Thymus (tissue), 11 donors: ENCODE measurements around the gene CRY2. TPM values are rescaled to one million over a fixed set of nuclear protein-coding genes. Genes with fewer than 3 reads are reported as not detected.
A peak's percentile ranks its signal among the peaks of the same experiment; 100 is the strongest.
"Not testable (repeated sequence)": the region's sequence is repeated elsewhere in the genome, so short reads cannot be mapped to it uniquely, and the experiment has no call there.

Experiments used
- DNase-seq, 9 donors: peaks; one replicate each; pipeline ENCODE4 v3.0.0-alpha.2; 2013; ENCODE audit warnings: low spot score in 9 of 9, low read depth in 6 of 9, missing footprints in 1 of 9
- H3K27ac ChIP-seq, 2 donors: one replicate each; pipeline ENCODE4 v1.5.1; 2013; ENCODE audit warnings: control low read depth in 1 of 2, low read depth in 1 of 2, low read length in 1 of 2, mild to moderate bottlenecking in 1 of 2, moderate library complexity in 1 of 2
- H3K27me3 ChIP-seq, 2 donors: one replicate each; pipeline ENCODE4 v1.5.1; 2013; ENCODE audit warnings: low read length in 1 of 2; ENCODE audit not compliant: control insufficient read depth in 2 of 2, insufficient read depth in 1 of 2
- H3K36me3 ChIP-seq, 2 donors: one replicate each; pipeline ENCODE4 v1.5.1; 2013; ENCODE audit warnings: low read length in 1 of 2, mild to moderate bottlenecking in 1 of 2, moderate library complexity in 1 of 2; ENCODE audit not compliant: control insufficient read depth in 2 of 2, insufficient read depth in 2 of 2
- H3K4me1 ChIP-seq, 2 donors: one replicate each; pipeline ENCODE4 v1.5.1; 2013; ENCODE audit warnings: low read length in 2 of 2; ENCODE audit not compliant: control insufficient read depth in 2 of 2, insufficient read depth in 2 of 2
- H3K4me3 ChIP-seq, 2 donors: one replicate each; pipeline ENCODE4 v1.5.1; 2013; ENCODE audit warnings: low read length in 2 of 2, control low read depth in 1 of 2, mild to moderate bottlenecking in 1 of 2
- H3K9me3 ChIP-seq, 2 donors: one replicate each; pipeline ENCODE4 v1.5.1; 2013; ENCODE audit warnings: low read length in 1 of 2, mild to moderate bottlenecking in 1 of 2; ENCODE audit not compliant: control insufficient read depth in 2 of 2, insufficient read depth in 1 of 2
- WGBS: extraction: QIAGEN DNeasy Blood & Tissue Kit; methylation state at CpG from one replicate; pipeline ENCODE4 v1.1.7; 2013; 5-methylcytosine and 5-hydroxymethylcytosine counted together
- polyA plus RNA-seq: library from polyadenylated mRNA; stranded (reverse); fragments of 200-250 nt; gene quantifications from one replicate; pipeline ENCODE4 v1.2.3, GENCODE V29; 2013
- total RNA-seq: library from RNA; stranded (reverse); fragments of 120-200 nt; gene quantifications from one replicate; pipeline ENCODE4 v1.2.4, GENCODE V29; 2013
- donor health status: healthy.

The CRY2 gene
- total and polyA plus RNA-seq, 2 donors = 9.9 to 12.3 TPM

- Histone ChIP-seq H3K27me3 (peaks cover 36 to 72% of the 10 kb centered on the region in 2 donors), H3K4me1 (peaks cover 9 to 11% of the 10 kb centered on the region in 2 donors), H3K27ac (no peak overlapping the region), H3K9me3 (no peaks in the 10 kb centered on the region), H3K4me3 (no peak overlapping the region), H3K36me3 (no peaks in the 10 kb centered on the region)
- DNase-seq = no peak
- WGBS = 22% methylated on average over 19 of the region's 19 CpGs
These were observed 49.2 kb downstream of the CRY2 start for GRCh38 chr11:45896422-45896984.

- no peak overlapping the region for H3K27ac ChIP-seq
- H3K4me3 ChIP-seq = no peak overlapping the region
- WGBS = 93% methylated on average over 6 of the region's 6 CpGs
- H3K9me3 ChIP-seq = no peaks in the 10 kb centered on the region
- H3K36me3 ChIP-seq = no peaks in the 10 kb centered on the region
- H3K27me3 ChIP-seq = peaks cover 40 to 83% of the 10 kb centered on the region in 2 donors
- peaks cover 9 to 11% of the 10 kb centered on the region in 2 donors for H3K4me1 ChIP-seq
- DNase-seq = no peak
These were observed 50.3 kb downstream of the CRY2 start for GRCh38 chr11:45897556-45897955.

GRCh38 chr11:45899086-45899447 lies 51.8 kb downstream of the CRY2 start:
- Histone ChIP-seq H3K4me1 (peaks cover 9 to 11% of the 10 kb centered on the region in 2 donors), H3K27ac (no peak overlapping the region), H3K4me3 (peak overlapping the region in 1 of 2 donors; percentile 56), H3K36me3 (no peaks in the 10 kb centered on the region), H3K9me3 (no peaks in the 10 kb centered on the region), H3K27me3 (peaks cover 42 to 83% of the 10 kb centered on the region in 2 donors)
- WGBS = 16% methylated on average over 3 of the region's 3 CpGs
- DNase-seq = no peak

GRCh38 chr11:45899448-45900174 lies 52.3 kb downstream of the CRY2 start:
- peaks cover 42 to 81% of the 10 kb centered on the region in 2 donors for H3K27me3 ChIP-seq
- peak overlapping the region in 1 of 2 donors; percentile 56 for H3K4me3 ChIP-seq
- DNase-seq = peak in 2 of 9 donors; percentile 28 to 54
- H3K36me3 ChIP-seq = no peaks in the 10 kb centered on the region
- no peak overlapping the region for H3K27ac ChIP-seq
- no peaks in the 10 kb centered on the region for H3K9me3 ChIP-seq
- WGBS = 2% methylated on average over 62 of the region's 62 CpGs
- H3K4me1 ChIP-seq = peaks cover 9 to 11% of the 10 kb centered on the region in 2 donors

GRCh38 chr11:45900175-45900800 lies 53.0 kb downstream of the CRY2 start:
- H3K27me3 ChIP-seq = peaks cover 42 to 75% of the 10 kb centered on the region in 2 donors
- not testable (repeated sequence) for H3K36me3 ChIP-seq, H3K27ac ChIP-seq, H3K9me3 ChIP-seq, DNase-seq
- WGBS = 9% methylated on average over 38 of the region's 59 CpGs
- peaks cover 9 to 11% of the 10 kb centered on the region in 2 donors for H3K4me1 ChIP-seq
- peak overlapping the region in 1 of 2 donors; percentile 56 for H3K4me3 ChIP-seq

GRCh38 chr11:45900916-45901617 lies 53.8 kb downstream of the CRY2 start:
- no peak overlapping the region for H3K4me3 ChIP-seq
- no peaks in the 10 kb centered on the region for H3K36me3 ChIP-seq
- no peak for DNase-seq
- peaks cover 9 to 11% of the 10 kb centered on the region in 2 donors for H3K4me1 ChIP-seq
- WGBS = 56% methylated on average over 8 of the region's 8 CpGs
- no peak overlapping the region for H3K27ac ChIP-seq
- peaks cover 41 to 69% of the 10 kb centered on the region in 2 donors for H3K27me3 ChIP-seq
- no peaks in the 10 kb centered on the region for H3K9me3 ChIP-seq

- H3K27ac ChIP-seq = no peak overlapping the region
These were observed 54.4 kb downstream of the CRY2 start for GRCh38 chr11:45901626-45902025.

GRCh38 chr11:45902452-45903380 lies 55.4 kb downstream of the CRY2 start:
- H3K4me3 ChIP-seq = no peak overlapping the region
- 94% methylated on average over 56 of the region's 56 CpGs for WGBS
- no peaks in the 10 kb centered on the region for H3K9me3 ChIP-seq
- H3K27ac ChIP-seq = no peak overlapping the region
- H3K27me3 ChIP-seq = peaks cover 35 to 53% of the 10 kb centered on the region in 2 donors
- no peaks in the 10 kb centered on the region for H3K36me3 ChIP-seq
- DNase-seq = no peak
- peaks cover 9 to 11% of the 10 kb centered on the region in 2 donors for H3K4me1 ChIP-seq

More at GRCh38 chr11:45901626-45902025, 54.4 kb downstream of the CRY2 start:
- DNase-seq = no peak
- H3K36me3 ChIP-seq = no peaks in the 10 kb centered on the region
- H3K4me3 ChIP-seq = no peak overlapping the region
- peaks cover 39 to 64% of the 10 kb centered on the region in 2 donors for H3K27me3 ChIP-seq
- H3K9me3 ChIP-seq = no peaks in the 10 kb centered on the region
- H3K4me1 ChIP-seq = peaks cover 9 to 11% of the 10 kb centered on the region in 2 donors
- 85% methylated on average over 6 of the region's 6 CpGs for WGBS
